H54 (cell line): ENCODE data around the gene MYO1D.

Experiments
- DNase-seq: peaks from one replicate; pipeline ENCODE4 v3.0.0; 2011; ENCODE audit warnings: low spot score, mixed read lengths; ENCODE audit not compliant: insufficient read length
- FAIRE-seq: peaks from 3 replicates; lab custom pipeline; 2011; peaks lifted over from hg19 to GRCh38; lab: Jason Lieb, UNC
- POLR2A ChIP-seq: IDR thresholded peaks from 2 replicates; pipeline ENCODE4 v1.6.1; 2011; ENCODE audit warnings: low read depth, mild to moderate bottlenecking, low read length

Gene MYO1D

GRCh38 chr17:32692179-32692578, 184.7 kb downstream of the MYO1D start:
- FAIRE-seq (no peak), DNase-seq (no peak)
- TF ChIP-seq POLR2A, result no peak

GRCh38 chr17:32689348-32689747, 187.6 kb downstream of the MYO1D start:
- DNase-seq (no peak), FAIRE-seq (no peak)
- no peak for TF ChIP-seq POLR2A

- FAIRE-seq (no peak), DNase-seq (no peak)
- no peak for TF ChIP-seq POLR2A
These were observed 188.7 kb downstream of the MYO1D start for GRCh38 chr17:32688221-32688620.

- FAIRE-seq, result no peak
- no peak for TF ChIP-seq POLR2A
These were observed 192.6 kb downstream of the MYO1D start for GRCh38 chr17:32684087-32684958.

DNA sequence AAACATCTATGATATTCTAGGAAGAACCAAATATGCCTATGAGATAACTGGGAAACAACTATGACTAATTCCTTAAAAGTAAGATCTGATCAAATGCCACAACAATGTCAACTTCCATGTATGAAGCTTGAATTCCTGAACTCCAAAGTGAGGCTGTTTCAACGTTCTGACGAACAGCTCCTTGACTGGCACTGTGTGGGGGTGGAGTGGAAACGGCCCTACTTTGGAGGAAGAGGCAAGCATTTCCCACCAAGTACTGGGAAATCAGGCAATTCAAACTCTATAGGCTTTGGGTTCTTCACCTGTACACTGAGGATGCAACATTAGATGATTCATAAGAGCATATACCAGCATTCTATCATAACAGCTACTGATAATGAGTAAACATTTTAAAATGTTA, 203.0 kb downstream of the MYO1D start:
- FAIRE-seq, result no peak
- no peak for TF ChIP-seq POLR2A
- DNase-seq, result no peak

More at GRCh38 chr17:32684087-32684958, 192.6 kb downstream of the MYO1D start:
- no peak for DNase-seq

- TF ChIP-seq POLR2A, result no peak
- DNase-seq, result no peak
- no peak for FAIRE-seq
These were observed 204.2 kb downstream of the MYO1D start for GRCh38 chr17:32672711-32673110.

DNA sequence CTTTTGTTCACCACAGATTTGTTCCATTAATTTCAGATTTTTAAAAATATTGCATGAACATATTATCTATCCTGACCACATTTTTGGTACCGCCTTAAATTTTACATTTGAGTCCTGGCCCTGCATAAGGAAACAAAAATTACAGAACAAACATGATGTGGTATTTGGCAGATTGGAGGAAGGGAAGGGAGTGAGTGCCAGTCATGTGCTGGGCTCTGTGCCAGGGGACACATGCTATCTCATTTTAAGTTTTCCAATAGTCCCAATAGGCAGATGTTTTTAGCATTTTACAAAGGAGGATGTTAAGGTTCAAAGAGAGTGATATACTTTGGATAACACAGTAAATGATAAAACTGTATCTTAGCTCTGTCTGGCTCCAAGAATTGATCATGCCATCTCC, 205.0 kb downstream of the MYO1D start:
- TF ChIP-seq POLR2A, result no peak
- DNase-seq (no peak), FAIRE-seq (no peak)

DNA sequence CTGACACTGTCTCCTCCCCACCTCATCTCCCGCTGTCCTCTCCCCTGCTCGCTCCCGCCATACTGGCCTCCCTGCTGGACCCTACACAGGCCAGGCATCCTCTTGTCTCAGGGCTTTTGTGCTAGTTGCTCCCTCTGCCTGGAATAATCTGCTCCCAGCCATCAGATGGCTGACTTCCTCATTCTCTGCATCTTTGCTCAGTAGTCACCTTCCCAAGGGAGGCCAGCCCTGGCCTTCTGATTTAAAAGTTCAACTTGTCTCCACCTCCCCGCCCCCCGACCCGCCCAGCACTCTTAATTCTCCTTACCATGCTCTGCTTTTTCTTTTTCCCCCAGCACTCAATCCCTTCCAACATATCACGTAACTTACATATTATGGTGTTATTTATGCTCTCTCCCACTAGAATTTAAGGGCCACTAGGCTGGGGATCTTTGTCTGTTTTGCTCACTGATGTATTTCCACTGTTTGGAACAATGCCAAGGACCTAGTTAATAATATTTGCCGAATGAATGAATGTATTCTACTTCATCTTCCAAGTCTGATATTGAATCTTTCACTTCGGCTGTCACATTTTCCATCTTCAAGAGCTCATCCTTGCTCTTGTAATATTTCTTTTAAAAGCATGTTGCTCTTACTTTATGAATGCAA, 211.9 kb downstream of the MYO1D start:
- no peak for FAIRE-seq
- DNase-seq, result no peak
- TF ChIP-seq POLR2A, result no peak

DNA sequence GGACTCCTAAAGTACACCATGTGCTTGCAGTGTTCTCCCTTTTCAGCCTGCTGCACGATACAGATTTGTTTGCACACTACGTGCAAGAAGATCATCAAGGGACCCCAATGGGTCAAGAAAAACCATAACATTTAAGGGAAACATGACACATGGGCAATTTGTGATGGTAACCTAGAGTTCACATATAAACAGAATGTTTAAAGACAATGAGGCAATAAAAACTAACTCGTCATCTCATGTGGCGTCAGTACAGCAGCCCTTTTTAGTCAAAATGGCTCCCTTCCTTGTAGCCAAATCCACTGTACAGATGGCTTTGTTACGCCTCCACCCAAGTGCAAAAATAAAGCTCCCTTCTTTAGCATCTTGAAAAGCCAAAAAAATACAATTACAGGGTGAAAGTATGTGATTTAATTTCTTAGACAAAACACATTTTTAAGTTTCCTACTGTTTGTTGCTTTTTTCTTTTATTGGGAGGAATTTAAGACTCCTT, 216.4 kb downstream of the MYO1D start:
- DNase-seq, result no peak
- no peak for FAIRE-seq
- TF ChIP-seq POLR2A, result no peak

DNA sequence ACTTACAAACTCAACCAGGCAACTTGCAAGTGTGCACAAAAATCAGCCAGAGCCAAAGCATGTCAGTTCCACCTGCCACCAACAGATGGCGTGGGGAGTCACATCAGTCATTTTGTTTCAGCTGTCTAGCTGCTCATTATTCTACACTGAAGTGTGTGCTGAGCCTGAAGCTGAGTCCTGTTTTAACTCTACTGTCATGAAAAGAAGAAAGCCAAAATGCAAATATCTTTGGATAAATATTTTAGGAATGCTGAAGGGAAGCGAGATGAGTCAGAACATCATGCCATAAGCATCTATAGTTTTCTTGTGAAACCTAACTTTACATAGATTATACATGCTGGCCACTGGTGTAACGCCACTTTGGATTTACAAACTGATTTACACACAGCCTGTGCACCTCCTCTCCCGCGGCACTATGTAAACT, 217.5 kb downstream of the MYO1D start:
- peak; percentile 15 for DNase-seq

DNA sequence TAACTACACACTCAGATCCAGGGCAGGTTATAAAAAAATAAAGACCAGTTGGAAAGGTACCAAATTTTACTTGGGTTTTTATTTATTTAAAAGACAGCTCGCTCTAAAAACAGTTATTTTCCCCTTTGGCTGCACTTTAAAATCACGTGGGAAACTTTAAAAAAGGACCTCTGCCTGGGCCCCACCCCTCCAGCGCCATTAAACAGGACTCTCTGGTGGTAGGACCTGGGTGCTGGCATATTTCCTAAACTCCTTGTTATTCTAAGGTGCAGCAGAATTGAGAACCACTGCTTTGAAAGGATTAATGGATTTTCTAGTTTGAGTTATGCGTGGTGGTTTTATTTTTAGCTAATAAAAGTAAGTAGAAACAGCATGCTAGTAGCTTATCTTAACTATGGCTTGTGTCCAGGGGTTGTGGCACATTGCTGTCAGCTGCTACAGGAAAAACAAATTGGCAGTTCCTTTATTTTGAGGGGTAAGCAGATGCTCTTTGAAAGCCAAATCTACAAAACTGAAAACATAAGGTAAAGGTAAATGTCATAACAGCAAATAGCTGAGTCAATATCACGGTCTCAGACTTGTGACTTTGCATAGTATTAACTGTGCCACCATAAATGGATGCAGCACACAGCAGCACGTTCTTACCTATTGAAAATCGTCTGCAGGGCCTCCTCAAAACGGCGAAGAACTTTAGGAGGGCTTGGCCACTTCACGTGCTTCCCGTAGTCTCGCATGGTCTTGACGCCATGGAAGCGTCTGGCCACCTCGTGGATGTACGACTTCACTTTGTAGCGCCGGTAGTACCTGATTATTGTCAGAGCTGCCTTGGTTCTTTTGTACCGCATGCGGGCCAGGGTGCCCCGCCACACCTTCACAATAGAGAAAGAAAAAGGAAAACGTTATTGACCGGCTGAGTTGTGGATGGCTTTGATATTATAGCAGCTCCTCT, 218.2 kb downstream of the MYO1D start:
- FAIRE-seq (no peak), DNase-seq (no peak)
- no peak for TF ChIP-seq POLR2A

More for the DNA sequence above, 217.5 kb downstream of the MYO1D start:
- no peak for FAIRE-seq
- TF ChIP-seq POLR2A, result no peak

DNA sequence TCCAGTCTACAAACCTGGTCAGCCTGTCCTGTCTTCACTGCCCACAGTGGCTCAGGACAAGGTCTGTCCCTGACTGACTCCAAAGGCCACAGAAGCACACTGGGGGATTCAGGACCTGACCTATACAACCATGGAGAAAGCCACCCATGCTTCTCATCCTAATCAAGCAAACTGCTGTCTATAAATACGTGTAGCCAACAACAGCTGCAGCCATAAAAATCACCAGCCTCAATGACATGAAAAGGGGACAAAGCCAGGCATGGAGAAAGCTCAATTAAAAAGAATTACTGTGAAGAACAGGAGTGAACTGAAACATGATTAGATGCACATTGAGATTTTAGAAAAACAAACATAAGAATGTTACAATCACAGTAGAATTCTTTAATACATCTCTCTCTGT, 220.0 kb downstream of the MYO1D start:
- no peak for TF ChIP-seq POLR2A
- no peak for FAIRE-seq

DNA sequence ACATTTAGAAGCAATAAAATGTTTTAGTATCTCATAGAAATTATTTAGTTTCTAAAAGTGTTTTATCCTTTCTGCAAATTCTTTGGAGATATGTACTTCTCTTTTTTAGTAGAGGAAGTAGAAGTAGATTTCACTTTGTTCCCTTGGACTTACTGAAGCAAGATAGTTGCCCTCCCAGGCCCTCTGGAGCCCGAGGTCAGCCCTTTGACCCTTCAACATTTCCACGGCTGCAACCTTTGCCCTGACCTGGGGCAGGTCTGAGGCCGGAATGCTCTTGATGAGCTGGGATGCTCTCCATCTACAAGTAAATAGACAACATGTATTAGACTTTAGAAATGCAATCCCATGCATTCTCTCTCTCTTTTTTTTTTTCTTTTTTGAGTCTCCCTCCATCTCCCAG, 222.6 kb downstream of the MYO1D start:
- FAIRE-seq, result no peak
- no peak for DNase-seq
- TF ChIP-seq POLR2A, result no peak

More for the DNA sequence above, 220.0 kb downstream of the MYO1D start:
- DNase-seq, result no peak
